Measurements from ENCODE around the gene CHMP1B. TPM values are rescaled to one million over a fixed set of nuclear protein-coding genes. Genes with fewer than 3 reads are reported as not detected.
"Not testable (repeated sequence)": the region's sequence is repeated elsewhere in the genome, so short reads cannot be mapped to it uniquely, and the experiment has no call there.

CHMP1B gene
- total RNA-seq, 4 donors from 2014 or later: 61.3 to 83.2 (median 76.5) TPM

GRCh38 chr18:11887328-11888128 is 36.3 kb downstream of the CHMP1B start:
- no peak for DNase-seq (ENCODE audit: low spot score in 2 of 2)
- no peak overlapping the region for H3K4me3 ChIP-seq (ENCODE audit: low read depth, poor library complexity, severe bottlenecking)
- TF ChIP-seq, protein P1, sequence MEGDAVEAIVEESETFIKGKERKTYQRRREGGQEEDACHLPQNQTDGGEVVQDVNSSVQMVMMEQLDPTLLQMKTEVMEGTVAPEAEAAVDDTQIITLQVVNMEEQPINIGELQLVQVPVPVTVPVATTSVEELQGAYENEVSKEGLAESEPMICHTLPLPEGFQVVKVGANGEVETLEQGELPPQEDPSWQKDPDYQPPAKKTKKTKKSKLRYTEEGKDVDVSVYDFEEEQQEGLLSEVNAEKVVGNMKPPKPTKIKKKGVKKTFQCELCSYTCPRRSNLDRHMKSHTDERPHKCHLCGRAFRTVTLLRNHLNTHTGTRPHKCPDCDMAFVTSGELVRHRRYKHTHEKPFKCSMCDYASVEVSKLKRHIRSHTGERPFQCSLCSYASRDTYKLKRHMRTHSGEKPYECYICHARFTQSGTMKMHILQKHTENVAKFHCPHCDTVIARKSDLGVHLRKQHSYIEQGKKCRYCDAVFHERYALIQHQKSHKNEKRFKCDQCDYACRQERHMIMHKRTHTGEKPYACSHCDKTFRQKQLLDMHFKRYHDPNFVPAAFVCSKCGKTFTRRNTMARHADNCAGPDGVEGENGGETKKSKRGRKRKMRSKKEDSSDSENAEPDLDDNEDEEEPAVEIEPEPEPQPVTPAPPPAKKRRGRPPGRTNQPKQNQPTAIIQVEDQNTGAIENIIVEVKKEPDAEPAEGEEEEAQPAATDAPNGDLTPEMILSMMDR (IDR thresholded peaks at IDR 0.05): no peak
- no peak for TF ChIP-seq POLR2A (IDR thresholded peaks at IDR 0.05)
- intact Hi-C loops (cut with DNase I; ENCODE audit: low total_unique reads): no loop called here
- WGBS, 2 donors: 82 to 83% methylated on average over 8 of the region's 8 CpGs

DNA sequence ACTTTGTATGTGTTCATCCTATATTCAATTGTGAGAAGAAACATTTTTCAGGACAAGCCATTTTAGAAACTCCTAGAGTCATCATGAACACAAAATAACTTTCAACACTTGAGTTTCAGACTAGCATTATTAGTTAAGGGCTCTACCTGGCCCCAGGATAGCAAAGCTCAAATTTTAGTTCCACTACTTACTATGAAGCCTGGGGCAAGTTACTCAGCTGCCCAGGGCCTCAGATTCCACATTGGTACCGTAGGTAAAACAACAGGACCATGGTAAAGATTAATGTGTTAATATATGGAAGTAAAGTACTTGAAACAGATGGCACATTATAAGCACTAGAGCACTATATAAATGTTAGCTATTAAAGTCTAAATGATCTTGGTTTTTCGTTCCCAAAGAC is 37.5 kb downstream of the CHMP1B start:
- 91 to 97% methylated on average over 2 of the region's 2 CpGs for WGBS, 2 donors
- H3K4me3 ChIP-seq (ENCODE audit: low read depth, poor library complexity, severe bottlenecking): no peak overlapping the region
- no peak for TF ChIP-seq POLR2A (IDR thresholded peaks at IDR 0.05)
- intact Hi-C loops (cut with DNase I; ENCODE audit: low total_unique reads): no loop called here
- no peak for DNase-seq (ENCODE audit: low spot score in 2 of 2)

- WGBS, 2 donors: 86 to 87% methylated on average over 5 of the region's 5 CpGs
- no peak overlapping the region for H3K4me3 ChIP-seq (ENCODE audit: low read depth, poor library complexity, severe bottlenecking)
- no peak for TF ChIP-seq POLR2A (IDR thresholded peaks at IDR 0.05)
- TF ChIP-seq, protein P1 (IDR thresholded peaks at IDR 0.05): no peak
- no peak for DNase-seq (ENCODE audit: low spot score in 2 of 2)
- intact Hi-C loops (cut with DNase I; ENCODE audit: low total_unique reads): no loop called here
Observed at GRCh38 chr18:11889284-11889683, 38.1 kb downstream of the CHMP1B start.

DNA sequence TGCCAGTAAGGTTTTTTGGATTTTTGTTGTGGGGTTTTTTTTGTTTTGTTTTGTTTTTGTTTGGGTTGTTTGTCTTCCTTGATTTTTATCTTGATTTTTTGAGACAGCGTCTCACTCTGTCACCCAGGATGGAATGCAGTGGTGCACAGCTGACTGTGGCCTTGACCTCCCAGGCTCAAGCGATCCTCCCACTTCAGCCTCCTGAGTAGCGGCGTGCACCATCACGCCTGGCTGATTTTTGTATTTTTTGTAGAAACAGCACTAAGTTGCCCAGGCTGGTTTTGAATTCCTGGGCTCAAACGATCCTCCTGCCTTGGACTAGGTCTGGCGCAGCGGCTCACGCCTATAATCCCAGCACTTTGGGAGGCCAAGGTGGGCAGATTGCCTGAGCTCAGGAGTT is 40.5 kb downstream of the CHMP1B start:
- no peak for DNase-seq (ENCODE audit: low spot score in 2 of 2)
- WGBS, 2 donors: 94 to 99% methylated on average over 9 of the region's 9 CpGs
- no peak overlapping the region for H3K4me3 ChIP-seq (ENCODE audit: low read depth, poor library complexity, severe bottlenecking)
- TF ChIP-seq, protein P1 (IDR thresholded peaks at IDR 0.05): no peak
- intact Hi-C loops (cut with DNase I; ENCODE audit: low total_unique reads): no loop called here

DNA sequence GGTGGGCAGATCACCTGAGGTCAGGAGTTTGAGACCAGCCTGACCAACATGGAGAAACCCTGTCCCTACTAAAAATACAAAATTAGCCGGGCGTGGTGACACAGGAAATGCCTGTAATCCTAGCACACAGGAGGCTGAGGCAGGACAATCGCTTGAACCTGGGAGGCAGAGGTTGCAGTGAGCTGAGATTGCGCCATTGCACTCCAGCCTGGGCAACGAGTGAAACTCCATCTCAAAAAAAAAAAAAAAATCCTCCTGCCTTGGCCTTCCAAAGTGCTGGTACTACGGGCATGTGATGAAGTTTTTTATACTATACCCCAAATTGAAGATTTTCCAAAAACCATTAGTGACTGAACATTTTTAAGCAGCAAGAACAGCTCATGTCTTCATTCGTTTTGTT is 41.2 kb downstream of the CHMP1B start:
- DNase-seq (ENCODE audit: low spot score in 2 of 2); intact Hi-C loops (cut with DNase I; ENCODE audit: low total_unique reads); H3K4me3 ChIP-seq (ENCODE audit: low read depth, poor library complexity, severe bottlenecking): not testable (repeated sequence)
- WGBS, 2 donors: 85 to 87% methylated on average over 7 of the region's 7 CpGs

GRCh38 chr18:11897781-11898180 is 46.6 kb downstream of the CHMP1B start:
- TF ChIP-seq, protein P1 (IDR thresholded peaks at IDR 0.05): no peak
- TF ChIP-seq POLR2A (IDR thresholded peaks at IDR 0.05): no peak
- H3K4me3 ChIP-seq (ENCODE audit: low read depth, poor library complexity, severe bottlenecking): no peak overlapping the region
- DNase-seq (ENCODE audit: low spot score in 2 of 2): no peak
- 100% methylated on average over 1 of the region's 1 CpG for WGBS, 2 donors
- intact Hi-C loops (cut with DNase I; ENCODE audit: low total_unique reads): no loop called here

DNA sequence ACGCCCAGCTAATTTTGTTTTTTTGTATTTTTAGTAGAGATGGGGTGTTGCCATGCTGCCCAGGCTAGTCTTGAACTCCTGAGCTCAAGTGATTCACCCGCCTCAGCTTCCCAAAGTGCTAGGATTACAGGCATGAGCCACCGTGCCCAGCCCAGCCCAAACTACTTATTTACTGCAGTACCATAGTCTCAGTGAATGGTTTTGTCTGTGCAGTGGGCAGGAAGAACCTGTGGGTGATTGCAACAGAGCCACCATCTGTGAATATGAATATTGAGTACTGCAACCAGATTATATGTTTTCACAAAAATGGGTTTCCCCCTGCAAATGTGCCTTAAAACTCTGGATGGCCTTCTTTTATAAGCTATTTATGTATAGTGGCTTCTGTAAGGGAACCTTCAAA is 47.9 kb downstream of the CHMP1B start:
- intact Hi-C loops (cut with DNase I; ENCODE audit: low total_unique reads): no loop called here
- no peak for DNase-seq (ENCODE audit: low spot score in 2 of 2)
- TF ChIP-seq, protein P1 (IDR thresholded peaks at IDR 0.05): no peak
- TF ChIP-seq POLR2A (IDR thresholded peaks at IDR 0.05): no peak
- no peak overlapping the region for H3K4me3 ChIP-seq (ENCODE audit: low read depth, poor library complexity, severe bottlenecking)
- 94 to 97% methylated on average over 3 of the region's 3 CpGs for WGBS, 2 donors
